ENCODE measurements around the gene ETV5.

ETV5 gene

DNA sequence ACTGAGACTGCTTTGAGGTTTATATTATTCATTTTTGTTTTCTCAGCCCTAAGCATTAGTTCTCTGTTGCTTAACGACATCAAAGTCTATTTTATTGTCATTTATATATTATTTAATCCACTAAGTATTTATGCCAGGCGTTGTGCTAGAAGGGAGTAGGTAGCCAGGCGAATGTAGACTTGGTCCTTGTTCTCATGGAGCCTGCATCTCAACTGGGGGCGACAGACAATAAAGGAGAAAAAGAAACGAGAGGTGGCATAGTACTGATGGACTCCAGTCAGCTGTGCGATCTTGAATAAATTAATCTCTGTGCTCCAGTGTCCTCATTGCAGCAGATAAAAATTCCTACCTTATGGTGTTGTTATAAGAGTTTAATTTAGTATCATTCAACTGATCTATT is 49.7 kb downstream of the ETV5 start:
- H3K9me3 ChIP-seq (ENCODE audit: control insufficient read depth, insufficient read depth, low read depth, low read length): no peaks in the 10 kb centered on the region
- no peak overlapping the region for H3K4me3 ChIP-seq (ENCODE audit: low read depth, low read length)
- H3K36me3 ChIP-seq (ENCODE audit: control insufficient read depth in 2 of 2, insufficient read depth in 1 of 2, low read length in 2 of 2): no peaks in the 10 kb centered on the region
- ChIA-PET CTCF (interaction anchor here (0.6 kb wide), 1 partner anchor 201 kb away, joined by 3 read pairs; no protein-coding TSS in a partner anchor), POLR2A (no interaction called here)
- H3K4me1 ChIP-seq (ENCODE audit: control insufficient read depth, insufficient read depth, low read length): no peaks in the 10 kb centered on the region
- TF ChIP-seq ZNF776 (tag by site-specific recombination; IDR thresholded peaks at IDR 0.05; ENCODE audit: borderline replicate concordance) (no peak), ZNF501 (tag by site-specific recombination; IDR thresholded peaks at IDR 0.05) (no peak), ZNF398 (tag by site-specific recombination; IDR thresholded peaks at IDR 0.05) (no peak), ZNF169 (tag by site-specific recombination; IDR thresholded peaks at IDR 0.05) (no peak), ZNF629 (tag by site-specific recombination; IDR thresholded peaks at IDR 0.05) (no peak), ZNF221 (tag by site-specific recombination; IDR thresholded peaks at IDR 0.05; ENCODE audit: borderline replicate concordance) (no peak), ZNF302 (tag by site-specific recombination; IDR thresholded peaks at IDR 0.05; ENCODE audit: low read depth) (no peak), ZNF830 (tag by site-specific recombination; IDR thresholded peaks at IDR 0.05; ENCODE audit: low read depth) (no peak), INSM2 (tag by site-specific recombination; IDR thresholded peaks at IDR 0.05) (no peak), KLF9 (tag by site-specific recombination; IDR thresholded peaks at IDR 0.05; ENCODE audit: low read depth) (no peak), ZNF843 (tag by site-specific recombination; IDR thresholded peaks at IDR 0.05) (no peak), ZNF473 (tag by site-specific recombination; IDR thresholded peaks at IDR 0.05) (no peak), ZNF223 (tag by site-specific recombination; IDR thresholded peaks at IDR 0.05) (no peak), ZNF560 (tag by site-specific recombination; IDR thresholded peaks at IDR 0.05; ENCODE audit: borderline replicate concordance) (no peak), ZNF558 (tag by site-specific recombination; IDR thresholded peaks at IDR 0.05) (no peak), BCL11B (tag by site-specific recombination; IDR thresholded peaks at IDR 0.05; ENCODE audit: low read depth) (no peak)
- TF ChIP-seq, protein P1, sequence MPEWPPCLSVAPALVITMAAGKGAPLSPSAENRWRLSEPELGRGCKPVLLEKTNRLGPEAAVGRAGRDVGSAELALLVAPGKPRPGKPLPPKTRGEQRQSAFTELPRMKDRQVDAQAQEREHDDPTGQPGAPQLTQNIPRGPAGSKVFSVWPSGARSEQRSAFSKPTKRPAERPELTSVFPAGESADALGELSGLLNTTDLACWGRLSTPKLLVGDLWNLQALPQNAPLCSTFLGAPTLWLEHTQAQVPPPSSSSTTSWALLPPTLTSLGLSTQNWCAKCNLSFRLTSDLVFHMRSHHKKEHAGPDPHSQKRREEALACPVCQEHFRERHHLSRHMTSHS (tag by site-specific recombination; IDR thresholded peaks at IDR 0.05): no peak
- TF ChIP-seq, protein P2, sequence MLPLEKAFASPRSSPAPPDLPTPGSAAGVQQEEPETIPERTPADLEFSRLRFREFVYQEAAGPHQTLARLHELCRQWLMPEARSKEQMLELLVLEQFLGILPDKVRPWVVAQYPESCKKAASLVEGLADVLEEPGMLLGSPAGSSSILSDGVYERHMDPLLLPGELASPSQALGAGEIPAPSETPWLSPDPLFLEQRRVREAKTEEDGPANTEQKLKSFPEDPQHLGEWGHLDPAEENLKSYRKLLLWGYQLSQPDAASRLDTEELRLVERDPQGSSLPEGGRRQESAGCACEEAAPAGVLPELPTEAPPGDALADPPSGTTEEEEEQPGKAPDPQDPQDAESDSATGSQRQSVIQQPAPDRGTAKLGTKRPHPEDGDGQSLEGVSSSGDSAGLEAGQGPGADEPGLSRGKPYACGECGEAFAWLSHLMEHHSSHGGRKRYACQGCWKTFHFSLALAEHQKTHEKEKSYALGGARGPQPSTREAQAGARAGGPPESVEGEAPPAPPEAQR (tag by site-specific recombination; IDR thresholded peaks at IDR 0.05): no peak
- no peak overlapping the region for H3K27ac ChIP-seq (ENCODE audit: extremely low read depth, low read depth, low read length)

- H3K27ac ChIP-seq (ENCODE audit: extremely low read depth, low read depth, low read length): no peak overlapping the region
These were observed 50.7 kb downstream of the ETV5 start for GRCh38 chr3:186058225-186058624.

More at GRCh38 chr3:186058225-186058624, 50.7 kb downstream of the ETV5 start:
- no peak overlapping the region for H3K4me3 ChIP-seq (ENCODE audit: low read depth, low read length)
- H3K4me1 ChIP-seq (ENCODE audit: control insufficient read depth, insufficient read depth, low read length): no peaks in the 10 kb centered on the region
- H3K9me3 ChIP-seq (ENCODE audit: control insufficient read depth, insufficient read depth, low read depth, low read length): no peaks in the 10 kb centered on the region
- TF ChIP-seq ZNF621 (tag by site-specific recombination; IDR thresholded peaks at IDR 0.05) (no peak), KLF8 (tag by site-specific recombination; IDR thresholded peaks at IDR 0.05) (no peak), HIC1 (tag by site-specific recombination; IDR thresholded peaks at IDR 0.05) (no peak), ZNF23 (tag by site-specific recombination; IDR thresholded peaks at IDR 0.05; ENCODE audit: borderline replicate concordance) (no peak), ZNF596 (tag by site-specific recombination; IDR thresholded peaks at IDR 0.05) (no peak), SALL2 (tag by site-specific recombination; IDR thresholded peaks at IDR 0.05; ENCODE audit: borderline replicate concordance) (no peak), ZNF707 (tag by site-specific recombination; IDR thresholded peaks at IDR 0.05) (no peak)
- POLR2A ChIA-PET: no interaction called here
- H3K36me3 ChIP-seq (ENCODE audit: control insufficient read depth in 2 of 2, insufficient read depth in 1 of 2, low read length in 2 of 2): no peaks in the 10 kb centered on the region
- CTCF ChIA-PET: no interaction called here
